22Rv1 (cell line): ENCODE results near the gene DDX25.

Source experiments
- ZFX ChIP-seq: fragments of 450-650 bp; IDR thresholded peaks from 2 replicates; pipeline ENCODE4 v1.6.1; 2017; ENCODE audit warnings: antibody characterized with exemption, borderline replicate concordance
- TF ChIP-seq, protein P1 (sequence below): fragments of 450-650 bp; IDR thresholded peaks from 2 replicates; pipeline ENCODE4 v1.5.1; 2017; ENCODE audit warnings: mild to moderate bottlenecking

DNA sequence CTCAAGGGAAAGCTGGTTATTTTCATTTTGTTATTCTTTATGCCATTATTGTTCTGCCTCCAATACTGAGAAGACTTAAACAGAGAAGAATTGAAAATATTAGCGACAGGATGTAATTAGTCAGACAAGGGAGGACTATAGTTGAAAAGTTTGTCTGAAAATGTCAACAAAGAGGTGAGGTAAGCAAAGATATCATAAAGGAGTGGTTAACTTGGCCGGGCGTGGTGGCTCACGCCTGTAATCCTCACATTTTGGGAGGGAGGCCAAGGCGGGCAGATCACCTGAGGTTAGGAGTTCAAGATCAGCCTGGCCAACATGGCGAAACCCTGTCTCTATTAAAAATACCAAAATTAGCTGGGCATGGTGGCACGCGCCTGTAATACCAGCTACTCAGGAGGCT, 20.9 kb upstream of the DDX25 start:
- TF ChIP-seq, protein P1, sequence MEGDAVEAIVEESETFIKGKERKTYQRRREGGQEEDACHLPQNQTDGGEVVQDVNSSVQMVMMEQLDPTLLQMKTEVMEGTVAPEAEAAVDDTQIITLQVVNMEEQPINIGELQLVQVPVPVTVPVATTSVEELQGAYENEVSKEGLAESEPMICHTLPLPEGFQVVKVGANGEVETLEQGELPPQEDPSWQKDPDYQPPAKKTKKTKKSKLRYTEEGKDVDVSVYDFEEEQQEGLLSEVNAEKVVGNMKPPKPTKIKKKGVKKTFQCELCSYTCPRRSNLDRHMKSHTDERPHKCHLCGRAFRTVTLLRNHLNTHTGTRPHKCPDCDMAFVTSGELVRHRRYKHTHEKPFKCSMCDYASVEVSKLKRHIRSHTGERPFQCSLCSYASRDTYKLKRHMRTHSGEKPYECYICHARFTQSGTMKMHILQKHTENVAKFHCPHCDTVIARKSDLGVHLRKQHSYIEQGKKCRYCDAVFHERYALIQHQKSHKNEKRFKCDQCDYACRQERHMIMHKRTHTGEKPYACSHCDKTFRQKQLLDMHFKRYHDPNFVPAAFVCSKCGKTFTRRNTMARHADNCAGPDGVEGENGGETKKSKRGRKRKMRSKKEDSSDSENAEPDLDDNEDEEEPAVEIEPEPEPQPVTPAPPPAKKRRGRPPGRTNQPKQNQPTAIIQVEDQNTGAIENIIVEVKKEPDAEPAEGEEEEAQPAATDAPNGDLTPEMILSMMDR: no peak
- no peak for TF ChIP-seq ZFX
